CD4-positive, alpha-beta T cell treated with Interleukin-4 for 4 hours (primary cell): ENCODE measurements around the gene SLC39A1.

Experiments used
- DNase-seq: peaks from one replicate; pipeline ENCODE4 v3.0.0-alpha.2; 2020

Gene SLC39A1

DNA sequence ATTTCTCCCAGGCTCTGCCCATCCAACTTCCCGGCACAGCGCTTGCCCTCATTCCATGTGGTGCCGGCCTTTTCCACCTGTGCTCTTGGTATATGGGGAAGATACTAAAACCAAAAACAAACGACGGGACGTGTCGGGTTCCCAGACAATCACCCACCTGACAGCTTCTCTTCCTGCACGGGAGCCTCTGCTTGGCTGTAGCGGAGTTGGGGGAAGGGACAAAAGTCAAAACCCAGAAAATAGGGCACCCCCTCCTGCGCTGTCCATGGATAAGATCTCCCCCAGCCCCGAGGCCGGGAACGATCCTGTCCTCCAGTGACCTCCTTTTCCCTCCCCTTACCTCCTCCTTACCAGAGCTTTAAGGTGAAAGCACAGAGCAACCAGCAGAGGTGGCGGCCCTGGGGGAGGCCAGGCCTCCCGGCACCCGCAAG lies 13.5 kb upstream of the SLC39A1 start:
- DNase-seq: no peak

- DNase-seq: no peak
These were observed 10.2 kb upstream of the SLC39A1 start for GRCh38 chr1:153973525-153973924.

DNA sequence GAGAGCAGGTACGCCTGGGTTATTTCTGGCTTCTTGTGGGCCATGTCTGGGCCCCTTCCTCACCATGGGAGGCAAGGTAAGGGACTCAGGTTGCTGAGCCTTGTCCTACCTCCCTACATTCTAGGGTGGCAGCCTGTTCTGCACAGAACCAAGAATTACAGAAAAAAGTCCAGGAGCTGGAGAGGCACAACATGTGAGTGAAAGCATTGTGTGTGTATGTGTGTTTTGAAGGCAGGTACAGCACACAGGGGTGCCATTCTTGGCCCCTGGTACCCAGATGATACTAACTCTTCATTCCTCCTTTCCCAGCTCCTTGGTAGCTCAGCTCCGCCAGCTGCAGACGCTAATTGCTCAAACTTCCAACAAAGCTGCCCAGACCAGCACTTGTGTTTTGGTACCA lies 9.7 kb upstream of the SLC39A1 start:
- no peak for DNase-seq

DNA sequence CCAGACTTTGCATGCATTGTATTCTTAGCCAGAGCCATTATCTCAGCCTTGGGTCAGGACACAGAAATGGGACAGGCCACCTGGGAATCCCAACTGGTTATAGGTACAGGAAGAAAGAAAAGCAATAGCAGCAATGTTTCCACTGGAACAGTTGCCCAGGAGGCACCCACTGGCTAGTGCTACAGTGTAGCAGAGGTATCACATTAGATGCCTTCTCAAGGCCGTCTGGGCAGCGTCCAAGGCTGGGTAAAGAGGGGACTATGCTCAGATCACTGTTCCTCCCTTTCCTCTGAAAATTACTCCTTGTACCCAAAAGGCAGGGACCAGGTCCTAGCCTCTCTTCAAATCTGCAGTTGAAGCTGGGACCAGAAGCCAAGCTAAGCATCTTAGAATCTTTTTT lies 7.0 kb upstream of the SLC39A1 start:
- no peak for DNase-seq

GRCh38 chr1:153968972-153969371 lies 5.6 kb upstream of the SLC39A1 start:
- no peak for DNase-seq

DNA sequence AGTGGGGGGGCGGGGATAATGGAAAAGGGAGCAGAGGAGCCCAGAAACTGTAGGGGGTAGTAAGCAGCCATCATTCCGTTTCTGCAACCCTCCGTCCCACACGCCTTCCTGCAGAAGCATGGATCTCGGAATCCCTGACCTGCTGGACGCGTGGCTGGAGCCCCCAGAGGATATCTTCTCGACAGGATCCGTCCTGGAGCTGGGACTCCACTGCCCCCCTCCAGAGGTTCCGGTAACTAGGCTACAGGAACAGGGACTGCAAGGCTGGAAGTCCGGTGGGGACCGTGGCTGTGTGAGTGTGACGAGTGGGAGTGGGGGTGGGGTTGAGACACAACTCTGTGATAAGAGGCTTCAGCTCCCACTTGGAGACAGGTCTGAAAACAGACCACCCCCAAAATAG lies 5.1 kb upstream of the SLC39A1 start:
- no peak for DNase-seq

DNA sequence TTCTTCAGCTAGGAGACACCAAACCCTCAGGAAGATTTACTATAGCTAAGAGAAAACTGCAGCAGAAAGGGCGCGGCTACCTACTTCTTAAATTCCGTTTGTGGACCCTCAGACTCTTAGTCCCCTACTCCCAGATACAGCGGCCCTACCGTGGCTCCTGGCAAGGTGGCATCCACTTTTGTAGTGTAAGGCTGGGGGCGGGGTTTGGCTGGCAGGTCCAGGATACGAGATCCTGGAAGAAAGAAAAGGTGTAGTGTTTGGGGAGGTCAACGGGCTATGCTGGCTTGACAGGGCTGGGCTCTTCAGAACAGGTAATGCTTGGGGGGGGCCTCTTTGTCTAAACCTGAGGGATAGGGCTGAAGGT lies 4.6 kb upstream of the SLC39A1 start:
- no peak for DNase-seq

DNA sequence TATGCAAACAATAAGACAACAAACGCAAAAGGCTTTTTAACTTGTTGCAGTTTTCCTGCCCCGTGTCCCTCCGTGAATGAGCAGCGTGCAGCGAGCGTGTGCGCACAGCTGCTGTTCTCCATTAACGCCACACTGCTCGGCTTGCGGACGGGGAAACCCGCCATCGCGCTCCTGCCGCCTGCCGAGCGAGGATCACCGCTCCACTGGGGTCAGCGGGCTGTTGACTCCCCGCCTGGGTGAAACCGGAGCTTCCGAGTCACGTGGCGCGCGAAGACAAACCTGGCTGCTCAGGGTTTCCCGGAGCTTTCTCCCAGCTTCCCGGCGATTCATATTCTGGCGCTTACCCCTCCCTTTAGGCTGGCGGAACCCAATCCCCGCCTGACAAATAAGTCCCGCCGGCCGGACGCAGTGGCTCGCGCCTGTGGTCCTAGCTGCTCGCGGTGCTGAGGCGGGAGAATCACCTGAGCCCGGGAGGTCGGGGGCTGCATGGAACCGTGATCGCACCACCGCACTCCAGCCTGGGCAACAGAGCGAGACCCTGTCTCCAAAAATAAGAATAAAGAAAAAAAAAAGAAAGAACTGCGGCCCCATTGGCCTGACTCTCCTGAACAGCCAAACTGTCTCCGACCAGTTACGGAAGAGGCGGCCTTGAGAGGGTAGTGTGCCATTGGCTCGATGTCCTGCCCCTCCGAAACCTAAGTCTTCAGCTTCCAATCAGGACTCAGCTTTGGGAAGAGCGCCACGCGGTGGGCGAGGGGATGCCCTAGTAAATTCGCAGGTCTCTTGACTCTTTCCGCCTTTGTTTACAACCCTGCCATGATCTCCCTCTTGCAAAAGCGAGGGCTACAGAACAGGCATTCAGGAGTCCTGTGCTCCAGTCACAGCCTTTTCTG lies 4.0 kb upstream of the SLC39A1 start, which contains the start of gene CREB3L4:
TSS of gene CREB3L4 (plus strand) at position 796 of the 893 bp plus-strand sequence. CDS start 624 bp downstream, outside the sequence.
- peak; percentile 91 for DNase-seq

- no peak for DNase-seq
These were observed 554 bp upstream of the SLC39A1 start for GRCh38 chr1:153963850-153964331.

DNA sequence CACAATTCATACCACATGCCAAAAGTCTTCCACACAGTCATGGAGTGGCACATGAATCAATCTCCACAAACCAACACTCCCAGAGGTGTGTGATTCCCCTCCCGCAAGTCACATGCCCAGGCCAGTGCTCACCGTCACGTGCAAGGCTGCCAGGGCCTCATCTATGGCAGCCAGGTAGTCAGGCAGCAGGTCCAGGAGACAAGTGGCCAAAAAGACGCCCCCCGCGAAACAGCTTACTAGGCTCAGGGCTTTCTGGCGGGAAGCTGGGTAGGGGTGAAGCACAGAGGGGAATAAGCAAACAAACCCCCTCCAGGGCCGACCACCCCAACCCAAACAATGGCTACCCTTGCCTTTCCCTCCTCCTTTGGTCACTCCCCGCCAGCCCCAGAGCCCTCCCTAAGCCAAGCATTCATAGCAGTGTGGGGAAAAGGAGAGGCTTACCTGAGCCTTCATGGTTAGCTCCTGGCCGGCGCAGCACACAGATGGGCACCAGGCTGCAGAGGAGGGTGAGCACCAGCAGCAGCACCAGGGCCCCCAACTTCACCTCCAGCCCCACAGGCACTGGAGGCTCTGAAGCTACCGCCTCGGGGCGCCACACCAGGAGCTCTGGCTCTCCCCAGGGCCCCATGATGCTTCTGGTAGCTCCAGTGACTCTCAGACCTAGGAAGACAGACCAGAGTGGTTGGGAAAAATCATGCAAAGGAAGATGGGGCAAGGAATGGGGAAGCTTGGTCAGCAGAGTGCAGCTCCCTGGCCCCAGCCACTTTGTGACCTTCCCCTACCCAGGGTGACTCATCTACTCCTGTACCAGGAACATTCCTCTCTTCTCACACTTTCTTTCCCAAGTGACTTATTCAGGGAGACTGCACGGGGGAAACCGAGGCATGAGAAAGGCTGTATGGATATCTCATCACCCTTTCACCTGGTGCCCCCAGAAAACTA lies 978 bp downstream of the SLC39A1 start:
- no peak for DNase-seq

DNA sequence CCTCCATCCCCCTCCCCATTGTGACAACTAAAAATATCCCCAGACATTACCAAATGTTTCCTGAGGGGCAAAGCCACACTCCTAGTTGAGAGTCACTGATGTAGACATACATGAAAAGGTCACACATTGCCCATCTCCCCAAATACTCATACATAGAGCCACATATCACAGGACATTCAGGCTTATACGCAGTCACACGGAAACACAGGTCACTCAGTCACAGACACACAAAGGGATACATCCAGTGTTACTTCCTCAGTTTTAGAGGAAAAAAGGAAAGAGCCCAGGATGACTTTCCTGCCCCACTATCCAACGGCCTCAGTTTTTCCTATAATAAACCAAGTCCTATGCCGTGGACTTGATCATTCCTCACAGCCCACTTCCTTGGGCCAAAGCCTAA lies 1.9 kb downstream of the SLC39A1 start:
- DNase-seq: no peak

DNA sequence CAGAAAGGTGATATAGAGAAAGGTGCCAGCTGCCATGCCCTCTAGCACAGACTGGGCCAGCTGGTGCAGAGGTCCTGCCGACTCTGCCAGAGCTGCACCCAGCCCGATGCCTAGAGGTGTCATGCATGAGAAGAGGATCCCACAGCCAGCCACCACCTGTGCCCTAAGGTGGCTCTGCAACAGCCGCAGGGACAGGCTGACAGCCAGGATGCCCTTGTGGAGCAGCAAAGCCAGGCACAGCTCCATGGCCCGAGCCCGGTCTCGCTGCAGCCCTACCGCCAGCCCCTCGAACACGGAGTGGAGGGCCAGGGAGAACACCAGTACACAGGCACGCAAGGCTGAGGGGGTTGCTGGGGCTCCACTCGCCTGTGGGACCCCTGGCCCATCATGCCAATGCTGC lies 3.1 kb downstream of the SLC39A1 start:
- no peak for DNase-seq

GRCh38 chr1:153959454-153959853 lies 3.9 kb downstream of the SLC39A1 start:
- DNase-seq: no peak

DNA sequence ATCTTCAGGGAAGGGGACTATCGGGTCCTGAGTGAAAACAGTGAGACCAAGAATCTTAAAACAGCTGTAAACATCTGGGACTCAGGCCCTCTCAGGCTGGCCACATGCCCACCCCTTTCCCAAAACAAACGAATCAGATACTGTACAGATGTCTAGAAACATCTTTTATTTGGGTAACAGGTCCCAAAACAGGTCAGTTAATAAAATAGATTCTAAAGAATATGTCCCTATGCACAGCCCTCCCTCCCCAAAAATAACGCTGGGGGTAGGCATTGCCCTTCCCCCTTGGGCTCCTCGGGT lies 4.4 kb downstream of the SLC39A1 start:
- no peak for DNase-seq

DNA sequence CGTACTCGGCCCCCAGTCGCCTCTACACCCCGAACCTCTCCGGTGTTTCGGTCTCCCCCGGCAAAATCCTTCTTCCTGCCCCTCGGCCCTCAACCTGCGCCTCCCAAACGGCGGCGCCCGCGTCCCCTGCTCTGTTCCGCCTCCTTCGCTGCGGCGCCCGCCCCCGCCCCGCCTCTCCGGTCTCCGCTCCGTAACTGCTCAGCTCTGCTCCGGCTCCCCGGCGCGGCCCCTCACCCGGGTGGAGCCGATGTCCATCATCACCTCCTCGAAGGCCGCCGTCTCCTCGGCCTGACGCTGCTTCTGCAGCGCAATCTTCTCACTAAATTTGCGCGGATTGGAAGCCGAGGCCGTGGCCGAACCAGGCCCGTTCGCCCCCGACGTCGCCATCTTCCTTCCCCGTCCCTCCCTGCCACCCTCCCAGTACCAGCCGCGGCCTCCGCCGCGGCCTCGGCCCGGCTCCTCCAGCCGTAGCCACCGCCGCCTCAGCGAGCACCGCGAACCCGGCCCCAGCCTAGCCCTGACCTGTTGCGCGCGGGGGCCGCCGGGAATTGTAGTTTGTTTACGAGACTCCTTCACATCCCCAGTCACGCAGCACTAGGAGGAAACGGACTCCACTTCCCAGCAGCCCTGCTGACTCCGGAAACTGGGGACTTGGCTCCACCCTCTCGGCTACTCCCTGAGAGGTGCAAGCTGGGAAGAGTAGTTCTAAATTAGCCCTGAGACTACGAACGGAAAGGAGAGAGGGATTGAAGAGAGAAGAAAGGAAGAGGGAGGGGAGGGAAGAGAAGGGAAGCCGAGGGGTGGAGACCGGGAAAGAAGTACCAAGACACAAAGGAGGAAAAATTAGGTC lies 5.0 kb downstream of the SLC39A1 start, which contains the start of gene CRTC2:
TSS of gene CRTC2 (minus strand) at position 502 of the 850 bp plus-strand sequence. CDS start at position 387, 115 bp downstream.
- peak; percentile 97 for DNase-seq

DNA sequence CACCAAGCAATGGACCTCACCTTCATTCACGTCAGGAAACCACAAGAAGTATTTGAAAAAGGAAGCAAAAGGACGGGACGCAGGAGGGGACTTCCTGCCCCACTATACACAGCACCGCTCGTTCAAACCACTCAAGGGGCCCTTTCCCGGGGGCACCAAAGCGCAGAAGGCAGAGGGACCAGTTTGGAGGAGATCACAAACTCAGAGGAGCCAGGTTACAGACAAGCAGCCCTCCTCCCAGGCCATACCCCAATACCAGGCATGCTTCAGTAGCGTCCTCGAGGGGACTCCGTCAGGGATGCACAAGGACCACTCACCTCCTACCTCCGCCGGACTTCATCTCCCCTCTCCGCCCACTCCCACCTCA lies 5.6 kb downstream of the SLC39A1 start:
- peak; percentile 42 for DNase-seq

DNA sequence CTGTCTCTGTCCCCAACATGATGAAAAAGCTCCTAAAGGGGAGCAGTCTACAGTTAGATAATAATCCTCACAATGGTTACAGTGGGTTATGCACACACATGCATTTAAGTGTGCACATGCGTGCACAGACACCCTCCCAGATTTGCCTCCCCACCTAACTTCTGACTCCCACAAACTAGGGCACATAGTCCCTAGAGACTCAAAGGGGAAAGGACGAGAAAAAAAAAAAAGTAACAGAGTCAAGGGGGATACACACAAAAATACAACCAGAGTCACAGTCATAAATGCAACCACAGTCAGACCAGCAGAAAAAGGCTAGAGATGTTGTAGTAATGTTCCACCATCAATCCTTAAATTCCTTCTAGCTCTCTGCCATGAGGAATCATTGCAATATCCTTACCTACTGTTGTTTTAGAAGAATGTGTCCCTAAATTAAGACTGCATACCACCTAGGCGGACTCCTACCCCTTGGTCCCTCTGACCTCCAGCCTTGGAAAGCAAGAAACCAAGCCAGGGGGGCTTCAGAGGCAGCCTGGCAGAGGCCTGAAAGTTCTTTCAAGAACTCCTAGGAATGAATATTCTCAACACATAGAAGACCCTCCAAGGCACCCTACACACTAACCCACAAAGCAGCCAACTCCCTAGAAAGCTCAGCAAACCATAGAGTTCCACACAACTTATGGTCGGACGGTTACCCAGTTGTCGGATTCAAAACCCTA lies 6.2 kb downstream of the SLC39A1 start:
- DNase-seq: no peak

DNA sequence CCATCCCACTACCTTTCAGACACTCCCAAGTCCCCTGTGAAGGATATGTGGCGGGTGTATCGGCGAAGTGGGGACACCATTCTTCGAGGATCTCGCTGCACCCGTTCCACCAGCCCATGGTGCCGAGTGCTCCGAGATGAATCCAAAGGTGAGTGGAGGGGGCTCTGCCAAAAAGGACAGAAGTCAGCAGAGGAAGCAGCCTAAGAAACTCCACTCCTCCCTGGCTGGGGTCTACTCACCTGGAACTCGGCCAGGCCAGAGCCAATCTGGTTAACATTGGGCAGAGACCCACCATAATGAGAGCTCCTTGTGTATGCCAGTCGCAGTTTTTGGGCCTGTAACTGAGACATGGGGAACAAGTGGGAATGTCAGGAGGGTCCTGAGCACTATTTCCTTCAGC lies 8.5 kb downstream of the SLC39A1 start:
- DNase-seq: no peak

- no peak for DNase-seq
These were observed 9.4 kb downstream of the SLC39A1 start for GRCh38 chr1:153953859-153954365.

GRCh38 chr1:153951801-153952200 lies 11.5 kb downstream of the SLC39A1 start:
- DNase-seq: no peak

DNA sequence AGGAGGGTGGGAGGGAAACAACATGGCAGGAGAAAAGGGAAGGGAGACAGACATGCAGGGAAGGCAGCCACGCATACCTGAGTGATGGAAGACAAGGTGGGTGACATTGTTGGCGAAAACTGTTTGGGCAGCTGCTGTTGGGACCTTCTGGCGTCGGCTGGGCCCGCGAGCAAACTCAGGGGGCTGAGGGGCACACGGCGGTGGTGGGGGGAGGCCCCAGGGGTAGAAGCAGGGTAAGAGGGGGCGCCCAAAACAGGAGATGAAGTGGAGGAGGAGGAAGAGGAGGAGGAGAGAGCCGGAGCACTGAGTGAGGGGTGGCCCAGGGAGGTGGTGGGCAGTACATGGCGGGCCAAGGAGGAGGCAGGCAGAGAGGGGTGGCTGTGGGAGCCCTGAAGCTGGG lies 12.2 kb downstream of the SLC39A1 start:
- no peak for DNase-seq
